Measurements from ENCODE around the gene ZNF485. TPM values are rescaled to one million over a fixed set of nuclear protein-coding genes. Genes with fewer than 3 reads are reported as not detected.
"Not testable (repeated sequence)": the region's sequence is repeated elsewhere in the genome, so short reads cannot be mapped to it uniquely, and the experiment has no call there.

Gene ZNF485
- total RNA-seq, 1 experiment from 2014 or later, result 3.9 TPM

DNA sequence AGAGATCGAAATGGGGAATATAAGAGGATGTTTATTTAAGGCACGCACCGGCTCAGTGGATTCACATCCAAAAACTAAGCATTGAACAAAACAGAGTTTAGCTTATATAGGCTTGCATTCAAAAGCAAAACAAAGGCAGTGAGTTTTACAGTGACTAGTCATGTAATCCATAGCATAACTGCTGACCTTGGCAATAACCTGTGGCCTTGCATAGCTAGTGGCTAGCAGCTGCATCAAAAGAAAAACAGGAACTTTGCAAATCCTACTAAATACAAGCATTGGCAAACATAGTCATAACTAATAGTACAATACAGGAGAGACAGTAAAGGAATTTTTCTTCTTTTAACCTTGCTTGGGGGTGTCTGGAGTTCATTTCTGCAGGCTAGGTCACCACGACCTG, 9.7 kb upstream of the ZNF485 start:
- in situ Hi-C loops (cut with HindIII; ENCODE audit: low pct_unique_long_range_greater_than_20kb, low sequenced_read_pairs), result no loop called here

GRCh38 chr10:43598446-43598845, 7.8 kb upstream of the ZNF485 start:
- no peak for DNase-seq (ENCODE audit: low read depth, low spot score)
- in situ Hi-C loops (cut with HindIII; ENCODE audit: low pct_unique_long_range_greater_than_20kb, low sequenced_read_pairs), result no loop called here

More for the DNA sequence above, 9.7 kb upstream of the ZNF485 start:
- DNase-seq (ENCODE audit: low read depth, low spot score), result no peak

- DNase-seq (ENCODE audit: low read depth, low spot score), result no peak
- in situ Hi-C loops (cut with HindIII; ENCODE audit: low pct_unique_long_range_greater_than_20kb, low sequenced_read_pairs), result no loop called here
Measured at GRCh38 chr10:43599333-43599732, 6.9 kb upstream of the ZNF485 start.

DNA sequence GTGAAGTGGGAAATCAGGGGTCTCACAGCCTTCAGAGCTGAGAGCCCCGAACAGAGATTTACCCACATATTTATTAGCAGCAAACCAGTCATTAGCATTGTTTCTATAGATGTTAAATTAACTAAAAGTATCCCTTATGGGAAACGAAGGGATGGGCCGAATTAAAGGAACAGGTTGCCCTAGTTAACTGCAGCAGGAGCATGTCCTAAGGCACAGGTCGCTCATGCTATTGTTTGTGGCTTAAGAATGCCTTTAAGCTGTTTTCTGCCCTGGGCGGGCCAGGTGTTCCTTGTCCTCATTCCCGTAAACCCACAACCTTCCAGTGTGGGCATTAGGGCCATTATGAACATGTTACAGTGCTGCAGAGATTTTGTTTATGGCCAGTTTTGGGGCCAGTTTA, 4.7 kb upstream of the ZNF485 start:
- DNase-seq (ENCODE audit: low read depth, low spot score); in situ Hi-C loops (cut with HindIII; ENCODE audit: low pct_unique_long_range_greater_than_20kb, low sequenced_read_pairs): not testable (repeated sequence)

GRCh38 chr10:43605850-43606322, 352 bp upstream of the ZNF485 start:
- in situ Hi-C loops (cut with HindIII; ENCODE audit: low pct_unique_long_range_greater_than_20kb, low sequenced_read_pairs), result no loop called here
- no peak for DNase-seq (ENCODE audit: low read depth, low spot score)

DNA sequence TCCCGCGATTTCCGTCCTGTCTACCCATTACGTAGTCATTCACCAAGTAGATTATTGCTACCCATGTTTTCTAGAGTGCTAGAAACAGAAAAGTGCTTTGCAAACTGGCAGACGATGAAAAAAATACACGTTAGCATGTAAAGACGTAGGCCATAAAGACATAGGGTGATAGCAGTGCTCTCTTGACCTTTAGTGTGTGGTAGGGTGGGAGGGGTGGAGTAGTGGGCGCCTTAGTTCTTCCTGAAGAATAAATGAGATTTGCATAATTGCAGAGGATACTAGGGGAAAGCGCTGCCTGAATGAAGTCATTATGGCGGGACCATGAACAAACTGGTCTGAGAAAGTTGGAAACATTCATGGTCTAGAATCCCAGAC, 948 bp downstream of the ZNF485 start:
- DNase-seq (ENCODE audit: low read depth, low spot score), result no peak
- in situ Hi-C loops (cut with HindIII; ENCODE audit: low pct_unique_long_range_greater_than_20kb, low sequenced_read_pairs), result no loop called here

DNA sequence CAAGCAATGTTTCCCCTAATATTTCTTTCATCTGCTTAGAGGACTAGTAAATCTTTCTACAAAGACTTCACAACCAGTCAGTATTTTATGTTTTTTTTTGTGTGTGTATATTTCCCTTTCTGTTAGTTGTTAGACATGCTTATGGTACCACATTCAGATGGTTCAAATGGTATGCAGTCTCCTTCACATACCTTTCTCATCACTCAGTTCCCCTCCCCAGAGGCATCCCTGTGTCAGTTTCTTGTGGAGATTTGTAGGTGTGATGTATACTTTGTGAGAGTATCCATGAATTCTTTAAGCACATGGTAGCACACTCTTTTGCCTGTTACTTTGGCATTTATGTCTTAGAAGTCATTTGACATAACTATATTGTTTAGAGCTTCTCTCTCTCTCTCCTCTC, 4.4 kb downstream of the ZNF485 start:
- in situ Hi-C loops (cut with HindIII; ENCODE audit: low pct_unique_long_range_greater_than_20kb, low sequenced_read_pairs), result no loop called here
- DNase-seq (ENCODE audit: low read depth, low spot score), result no peak

- DNase-seq (ENCODE audit: low read depth, low spot score), result no peak
Measured at GRCh38 chr10:43616697-43617370, 10.6 kb downstream of the ZNF485 start.

GRCh38 chr10:43619368-43619767, 13.1 kb downstream of the ZNF485 start:
- no peak for DNase-seq (ENCODE audit: low read depth, low spot score)
- in situ Hi-C loops (cut with HindIII; ENCODE audit: low pct_unique_long_range_greater_than_20kb, low sequenced_read_pairs), result no loop called here

More at GRCh38 chr10:43616697-43617370, 10.6 kb downstream of the ZNF485 start:
- in situ Hi-C loops (cut with HindIII; ENCODE audit: low pct_unique_long_range_greater_than_20kb, low sequenced_read_pairs), result no loop called here

GRCh38 chr10:43622038-43622437, 15.8 kb downstream of the ZNF485 start:
- in situ Hi-C loops (cut with HindIII; ENCODE audit: low pct_unique_long_range_greater_than_20kb, low sequenced_read_pairs), result no loop called here
- no peak for DNase-seq (ENCODE audit: low read depth, low spot score)

GRCh38 chr10:43623351-43623750, 17.1 kb downstream of the ZNF485 start:
- in situ Hi-C loops (cut with HindIII; ENCODE audit: low pct_unique_long_range_greater_than_20kb, low sequenced_read_pairs), result no loop called here
- DNase-seq (ENCODE audit: low read depth, low spot score), result no peak

DNA sequence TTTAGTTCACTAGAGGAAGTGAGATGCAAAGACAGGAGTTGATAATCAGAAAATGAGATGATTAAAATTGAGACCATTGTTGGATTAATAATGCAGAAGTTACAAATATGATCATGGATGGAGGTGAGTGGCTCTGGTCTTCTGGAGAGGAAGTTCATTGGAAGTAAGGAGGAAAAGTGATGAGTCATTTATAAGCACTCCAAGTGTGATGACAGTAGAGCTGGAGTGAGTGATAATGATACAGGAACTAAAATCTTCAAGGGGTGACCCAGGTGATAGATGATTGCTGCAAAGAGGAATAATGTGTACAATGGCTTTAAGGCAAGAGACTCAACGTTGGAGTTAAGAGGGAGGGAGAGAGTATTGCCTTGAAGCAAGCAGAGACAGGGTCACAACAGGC, 21.7 kb downstream of the ZNF485 start:
- no peak for DNase-seq (ENCODE audit: low read depth, low spot score)
- in situ Hi-C loops (cut with HindIII; ENCODE audit: low pct_unique_long_range_greater_than_20kb, low sequenced_read_pairs), result no loop called here

- in situ Hi-C loops (cut with HindIII; ENCODE audit: low pct_unique_long_range_greater_than_20kb, low sequenced_read_pairs), result no loop called here
- no peak for DNase-seq (ENCODE audit: low read depth, low spot score)
Measured at GRCh38 chr10:43628956-43629355, 22.7 kb downstream of the ZNF485 start.

- DNase-seq (ENCODE audit: low read depth, low spot score); in situ Hi-C loops (cut with HindIII; ENCODE audit: low pct_unique_long_range_greater_than_20kb, low sequenced_read_pairs): not testable (repeated sequence)
Measured at GRCh38 chr10:43635816-43636215, 29.6 kb downstream of the ZNF485 start.

- in situ Hi-C loops (cut with HindIII; ENCODE audit: low pct_unique_long_range_greater_than_20kb, low sequenced_read_pairs), result no loop called here
- DNase-seq (ENCODE audit: low read depth, low spot score), result no peak
Measured at GRCh38 chr10:43640603-43641002, 34.4 kb downstream of the ZNF485 start.

- no peak for DNase-seq (ENCODE audit: low read depth, low spot score)
- in situ Hi-C loops (cut with HindIII; ENCODE audit: low pct_unique_long_range_greater_than_20kb, low sequenced_read_pairs), result no loop called here
Measured at GRCh38 chr10:43644252-43644651, 38.0 kb downstream of the ZNF485 start.

- DNase-seq (ENCODE audit: low read depth, low spot score), result no peak
- in situ Hi-C loops (cut with HindIII; ENCODE audit: low pct_unique_long_range_greater_than_20kb, low sequenced_read_pairs), result no loop called here
Measured at GRCh38 chr10:43645866-43646265, 39.6 kb downstream of the ZNF485 start.

DNA sequence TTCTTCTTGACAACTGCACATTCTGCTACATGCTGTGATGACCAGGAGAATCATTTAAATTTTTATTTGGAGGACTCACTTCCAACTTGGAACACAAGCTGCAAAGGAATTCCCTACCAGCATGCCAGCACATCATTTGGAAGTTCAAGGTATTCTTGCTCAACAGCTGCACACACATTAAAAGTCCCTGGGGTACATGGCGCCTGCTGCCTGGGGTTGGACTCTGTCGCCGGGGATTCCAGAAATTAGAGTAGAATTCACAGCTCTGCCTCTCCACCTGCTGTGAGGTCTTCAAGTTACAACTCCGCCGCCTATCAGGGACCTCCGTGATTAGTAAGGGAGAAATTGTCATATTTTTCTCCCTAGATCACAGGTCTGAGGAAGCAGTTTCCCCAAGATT, 41.3 kb downstream of the ZNF485 start:
- no peak for DNase-seq (ENCODE audit: low read depth, low spot score)
- in situ Hi-C loops (cut with HindIII; ENCODE audit: low pct_unique_long_range_greater_than_20kb, low sequenced_read_pairs), result no loop called here

DNA sequence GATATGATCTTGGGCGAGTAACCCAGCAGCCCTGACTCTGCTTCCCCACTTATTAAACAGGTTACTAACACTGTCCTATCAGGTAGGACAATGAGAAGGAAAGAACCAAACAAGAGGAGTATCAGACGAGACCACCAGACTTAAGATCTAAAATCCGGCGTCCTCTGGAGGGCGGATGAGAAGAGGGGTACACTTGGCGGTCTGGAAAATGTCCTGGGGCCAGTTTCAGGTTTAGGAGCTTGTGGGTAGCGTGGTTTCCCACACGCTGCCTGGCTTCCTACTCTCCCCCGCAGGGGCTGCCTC, 41.8 kb downstream of the ZNF485 start:
- DNase-seq (ENCODE audit: low read depth, low spot score), result no peak
- in situ Hi-C loops (cut with HindIII; ENCODE audit: low pct_unique_long_range_greater_than_20kb, low sequenced_read_pairs), result no loop called here

All from SK-MEL-5 (cell line).